ENCODE data around the gene CREB3L2. TPM values are rescaled to one million over a fixed set of nuclear protein-coding genes. Genes with fewer than 3 reads are reported as not detected.

Gene CREB3L2
- total and polyA plus RNA-seq, 2 donors (not counting 1 experiment from before 2014, with no cell fraction given) = 39.3 to 63.7 TPM

DNA sequence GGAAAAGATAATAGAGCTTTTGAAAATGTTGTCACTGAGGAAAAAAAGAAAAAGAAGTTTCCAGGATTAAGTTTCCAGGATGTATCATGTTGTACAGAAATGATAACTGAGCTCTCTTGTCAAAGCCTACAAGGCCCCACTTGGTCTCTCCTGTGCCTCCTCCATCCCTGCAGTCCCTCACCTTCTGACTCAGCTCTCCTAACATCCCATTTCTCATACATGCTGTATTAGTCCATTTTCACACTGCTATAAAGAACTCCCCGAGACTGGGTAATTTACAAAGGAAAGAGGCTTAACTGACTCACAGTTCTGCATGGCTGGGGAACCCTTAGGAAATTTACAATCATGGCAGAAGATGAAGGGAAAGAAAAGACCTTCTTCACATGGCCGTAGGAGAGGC is 151.3 kb downstream of the CREB3L2 start:
- Histone ChIP-seq H3K27ac (ENCODE audit: insufficient read depth, low read length) (no peak overlapping the region), H3K79me2 (ENCODE audit: control insufficient read depth, insufficient read depth, low read length) (no peaks in the 10 kb centered on the region), H3K9me3 (ENCODE audit: control insufficient read depth, insufficient read depth, low read depth, low read length) (no peaks in the 10 kb centered on the region), H3K4me2 (ENCODE audit: extremely low read depth, insufficient read depth, low read length) (no peak overlapping the region), H3K27me3 (ENCODE audit: control insufficient read depth, insufficient read depth, low read length) (no peaks in the 10 kb centered on the region), H3K4me3 (replicated peaks in 1 of 4; ENCODE audit: control extremely low read depth in 1 of 4, insufficient read depth in 1 of 4, low read depth in 3 of 4, low read length in 4 of 4) (no peak overlapping the region), H4K20me1 (ENCODE audit: control insufficient read depth, extremely low read depth, insufficient read depth, low read length) (no peaks in the 10 kb centered on the region), H2AFZ (ENCODE audit: low read length) (no peak overlapping the region), H3K36me3 (ENCODE audit: control insufficient read depth, insufficient read depth, low read length) (no peaks in the 10 kb centered on the region), H3K9ac (ENCODE audit: insufficient read depth, low read length) (no peak overlapping the region), H3K4me1 (ENCODE audit: control insufficient read depth, extremely low read depth, insufficient read depth, low read length) (no peaks in the 10 kb centered on the region)
- peak in 1 of 2 donors; percentile 62 for DNase-seq (ENCODE audit: low read depth in 2 of 2)
- TF ChIP-seq, protein P1, sequence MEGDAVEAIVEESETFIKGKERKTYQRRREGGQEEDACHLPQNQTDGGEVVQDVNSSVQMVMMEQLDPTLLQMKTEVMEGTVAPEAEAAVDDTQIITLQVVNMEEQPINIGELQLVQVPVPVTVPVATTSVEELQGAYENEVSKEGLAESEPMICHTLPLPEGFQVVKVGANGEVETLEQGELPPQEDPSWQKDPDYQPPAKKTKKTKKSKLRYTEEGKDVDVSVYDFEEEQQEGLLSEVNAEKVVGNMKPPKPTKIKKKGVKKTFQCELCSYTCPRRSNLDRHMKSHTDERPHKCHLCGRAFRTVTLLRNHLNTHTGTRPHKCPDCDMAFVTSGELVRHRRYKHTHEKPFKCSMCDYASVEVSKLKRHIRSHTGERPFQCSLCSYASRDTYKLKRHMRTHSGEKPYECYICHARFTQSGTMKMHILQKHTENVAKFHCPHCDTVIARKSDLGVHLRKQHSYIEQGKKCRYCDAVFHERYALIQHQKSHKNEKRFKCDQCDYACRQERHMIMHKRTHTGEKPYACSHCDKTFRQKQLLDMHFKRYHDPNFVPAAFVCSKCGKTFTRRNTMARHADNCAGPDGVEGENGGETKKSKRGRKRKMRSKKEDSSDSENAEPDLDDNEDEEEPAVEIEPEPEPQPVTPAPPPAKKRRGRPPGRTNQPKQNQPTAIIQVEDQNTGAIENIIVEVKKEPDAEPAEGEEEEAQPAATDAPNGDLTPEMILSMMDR (conservative IDR thresholded peaks at IDR 0.05 in 1 of 2, IDR thresholded peaks at IDR 0.05 in 1 of 2; ENCODE audit: low read depth in 1 of 2, low read length in 2 of 2) = no peak
- TF ChIP-seq EZH2 (IDR thresholded peaks at IDR 0.05; ENCODE audit: low read length, missing control alignments) = no peak

DNA sequence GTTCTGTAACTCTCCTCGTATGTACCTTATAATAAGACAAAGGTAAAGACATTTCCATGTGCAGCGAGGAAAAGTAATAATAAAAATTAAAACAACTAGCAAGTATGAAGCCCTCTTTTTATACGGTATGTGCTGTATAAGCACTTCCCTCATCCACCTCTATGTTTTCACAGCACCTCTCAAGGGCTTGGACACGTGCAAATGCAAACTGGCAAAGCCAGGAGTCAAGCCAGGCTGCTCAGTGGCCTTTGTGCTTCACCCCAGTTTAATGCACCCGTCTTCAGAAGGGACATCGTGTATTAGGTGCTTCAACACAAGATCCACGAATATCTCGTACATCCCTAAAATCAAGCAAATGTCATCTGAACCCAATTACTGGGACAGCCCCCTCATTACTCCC is 153.8 kb downstream of the CREB3L2 start:
- Histone ChIP-seq H3K4me2 (ENCODE audit: extremely low read depth, insufficient read depth, low read length) (no peak overlapping the region), H3K4me3 (replicated peaks in 1 of 4; ENCODE audit: control extremely low read depth in 1 of 4, insufficient read depth in 1 of 4, low read depth in 3 of 4, low read length in 4 of 4) (no peak overlapping the region), H2AFZ (ENCODE audit: low read length) (no peak overlapping the region), H3K9me3 (ENCODE audit: control insufficient read depth, insufficient read depth, low read depth, low read length) (no peaks in the 10 kb centered on the region), H4K20me1 (ENCODE audit: control insufficient read depth, extremely low read depth, insufficient read depth, low read length) (no peaks in the 10 kb centered on the region), H3K9ac (ENCODE audit: insufficient read depth, low read length) (no peak overlapping the region), H3K27ac (ENCODE audit: insufficient read depth, low read length) (no peak overlapping the region), H3K27me3 (ENCODE audit: control insufficient read depth, insufficient read depth, low read length) (no peaks in the 10 kb centered on the region), H3K36me3 (ENCODE audit: control insufficient read depth, insufficient read depth, low read length) (no peaks in the 10 kb centered on the region), H3K4me1 (ENCODE audit: control insufficient read depth, extremely low read depth, insufficient read depth, low read length) (no peaks in the 10 kb centered on the region), H3K79me2 (ENCODE audit: control insufficient read depth, insufficient read depth, low read length) (no peaks in the 10 kb centered on the region)
- no peak for DNase-seq (ENCODE audit: low read depth in 2 of 2)
- TF ChIP-seq, protein P1 (conservative IDR thresholded peaks at IDR 0.05 in 1 of 2, IDR thresholded peaks at IDR 0.05 in 1 of 2; ENCODE audit: low read depth in 1 of 2, low read length in 2 of 2) = no peak
- no peak for TF ChIP-seq EZH2 (IDR thresholded peaks at IDR 0.05; ENCODE audit: low read length, missing control alignments)

DNA sequence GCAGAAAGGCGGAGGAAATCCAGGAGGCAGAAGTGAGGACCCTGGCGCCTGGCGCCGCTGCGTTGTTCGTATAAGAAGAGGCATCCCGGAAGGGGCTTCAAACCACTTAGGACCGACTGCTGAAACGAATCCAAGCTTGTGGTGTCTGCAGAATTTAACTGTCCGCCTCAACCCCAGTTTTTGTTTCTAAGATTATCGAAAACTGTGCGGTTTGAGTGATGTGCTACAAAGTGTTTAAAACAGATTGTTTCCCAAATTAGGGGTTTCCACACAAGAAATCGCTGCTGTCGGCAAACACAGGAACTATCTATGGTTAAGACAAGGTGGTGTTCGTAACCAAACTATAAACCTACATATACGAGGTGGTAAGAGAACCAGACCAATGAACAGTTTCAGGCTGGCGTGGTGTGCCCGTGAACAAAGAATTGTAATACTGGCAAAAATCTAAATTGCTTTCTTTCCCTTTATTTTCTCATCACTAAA is 154.3 kb downstream of the CREB3L2 start:
- peak overlapping the region; percentile 26 for H3K9ac ChIP-seq (ENCODE audit: insufficient read depth, low read length)
- no peaks in the 10 kb centered on the region for H3K27me3 ChIP-seq (ENCODE audit: control insufficient read depth, insufficient read depth, low read length)
- H4K20me1 ChIP-seq (ENCODE audit: control insufficient read depth, extremely low read depth, insufficient read depth, low read length) = no peaks in the 10 kb centered on the region
- no peaks in the 10 kb centered on the region for H3K79me2 ChIP-seq (ENCODE audit: control insufficient read depth, insufficient read depth, low read length)
- H3K4me2 ChIP-seq (ENCODE audit: extremely low read depth, insufficient read depth, low read length) = peak overlapping the region; percentile 71
- no peaks in the 10 kb centered on the region for H3K36me3 ChIP-seq (ENCODE audit: control insufficient read depth, insufficient read depth, low read length)
- no peak for TF ChIP-seq EZH2 (IDR thresholded peaks at IDR 0.05; ENCODE audit: low read length, missing control alignments)
- TF ChIP-seq, protein P1 (conservative IDR thresholded peaks at IDR 0.05 in 1 of 2, IDR thresholded peaks at IDR 0.05 in 1 of 2; ENCODE audit: low read depth in 1 of 2, low read length in 2 of 2) = no peak
- no peak overlapping the region for H2AFZ ChIP-seq (ENCODE audit: low read length)
- no peaks in the 10 kb centered on the region for H3K4me1 ChIP-seq (ENCODE audit: control insufficient read depth, extremely low read depth, insufficient read depth, low read length)
- no peaks in the 10 kb centered on the region for H3K9me3 ChIP-seq (ENCODE audit: control insufficient read depth, insufficient read depth, low read depth, low read length)
- DNase-seq (ENCODE audit: low read depth in 2 of 2) = peak; percentile 19 to 45
- H3K4me3 ChIP-seq (replicated peaks in 1 of 4; ENCODE audit: control extremely low read depth in 1 of 4, insufficient read depth in 1 of 4, low read depth in 3 of 4, low read length in 4 of 4) = peak overlapping the region in 2 of 4 experiments; percentile 22 to 59
- H3K27ac ChIP-seq (ENCODE audit: insufficient read depth, low read length) = no peak overlapping the region

Measured in fibroblast of lung (primary cell).